GM21526 (cell line): ENCODE results near the gene SPRR4.

ENCODE experiments used
- ATAC-seq: cut with Tn5 transposase; IDR thresholded peaks from one replicate; pipeline ENCODE4 v1.9.1; 2021; ENCODE audit warnings: moderate library complexity; ENCODE audit not compliant: unreplicated experiment, low FRiP score

Gene SPRR4

DNA sequence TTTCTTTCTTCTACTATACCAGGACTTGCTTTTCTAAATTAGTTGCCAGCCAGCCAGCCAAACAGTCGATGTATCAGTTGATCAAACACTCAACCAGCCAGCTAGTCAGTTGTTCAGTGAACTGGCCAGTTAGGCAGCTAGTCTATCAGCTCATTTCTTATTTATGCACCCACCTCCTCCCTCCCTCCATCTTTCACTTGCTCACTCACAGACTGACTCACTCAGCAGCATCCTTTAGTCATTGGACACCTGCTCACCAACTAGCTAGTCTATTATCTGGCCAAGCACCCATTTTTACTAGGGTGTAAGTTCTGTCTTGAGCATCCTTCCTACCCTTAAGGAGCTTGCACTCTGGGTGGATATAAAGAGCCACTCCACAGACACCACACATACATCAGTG is 5.9 kb upstream of the SPRR4 start:
- ATAC-seq: no peak

DNA sequence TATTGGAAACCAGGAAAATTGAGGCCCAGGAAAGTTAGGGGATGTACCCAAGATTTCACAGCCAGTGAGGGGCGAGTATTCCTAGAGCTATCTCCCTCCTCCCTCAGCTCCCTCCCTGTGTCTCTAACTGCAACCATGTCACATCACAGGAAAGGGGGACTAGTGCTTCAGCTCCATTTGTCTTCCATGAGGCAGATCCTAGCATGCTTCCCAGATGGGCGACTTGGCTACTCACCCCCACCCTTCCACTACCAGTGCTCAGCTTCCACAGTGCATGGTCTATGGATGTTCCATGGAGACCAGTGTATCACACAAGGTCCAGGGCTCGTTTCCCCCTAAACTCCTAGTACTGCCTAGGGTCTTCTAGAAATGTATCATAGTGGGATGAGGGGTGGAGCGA is 4.6 kb upstream of the SPRR4 start:
- ATAC-seq: no peak

DNA sequence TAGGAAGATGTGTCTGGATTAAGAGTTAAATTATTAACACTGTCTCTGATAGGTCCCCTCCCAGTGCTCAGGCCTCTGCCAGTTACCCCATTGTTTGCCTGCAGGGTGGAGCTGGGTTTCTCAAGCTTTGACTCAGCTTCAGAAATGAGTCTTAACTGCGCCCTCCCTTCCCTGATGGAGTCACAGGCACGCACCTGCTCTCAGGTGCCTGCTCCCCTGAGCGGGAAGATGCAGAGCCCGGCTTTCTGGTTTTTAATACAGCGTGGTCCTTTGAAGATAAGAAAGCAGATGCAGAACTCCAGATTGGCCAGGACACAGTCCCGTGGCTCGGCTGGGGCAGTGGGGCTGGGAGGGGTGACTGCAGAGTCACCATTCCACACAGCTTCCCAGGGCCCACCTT is 3.2 kb upstream of the SPRR4 start:
- no peak for ATAC-seq

DNA sequence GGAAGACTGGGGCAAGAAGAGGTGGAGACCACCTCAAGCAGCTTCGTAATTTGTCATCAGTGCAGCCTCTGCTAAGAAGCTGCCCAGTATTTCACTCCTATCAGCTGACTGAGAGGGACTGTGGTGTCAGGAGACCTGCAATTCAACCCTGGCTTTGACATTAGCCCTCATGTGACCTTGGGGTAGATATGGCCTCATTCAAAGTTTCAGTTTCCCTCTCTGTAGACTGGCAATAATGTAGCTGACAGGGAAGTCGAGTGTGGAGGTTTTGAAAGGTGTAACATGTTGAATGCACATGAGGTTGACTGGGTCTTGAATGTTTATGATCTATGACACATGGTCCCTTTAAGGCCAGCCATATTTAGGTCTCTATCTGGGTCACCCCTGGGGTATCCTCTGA is 2.2 kb upstream of the SPRR4 start:
- ATAC-seq: peak; percentile 91

DNA sequence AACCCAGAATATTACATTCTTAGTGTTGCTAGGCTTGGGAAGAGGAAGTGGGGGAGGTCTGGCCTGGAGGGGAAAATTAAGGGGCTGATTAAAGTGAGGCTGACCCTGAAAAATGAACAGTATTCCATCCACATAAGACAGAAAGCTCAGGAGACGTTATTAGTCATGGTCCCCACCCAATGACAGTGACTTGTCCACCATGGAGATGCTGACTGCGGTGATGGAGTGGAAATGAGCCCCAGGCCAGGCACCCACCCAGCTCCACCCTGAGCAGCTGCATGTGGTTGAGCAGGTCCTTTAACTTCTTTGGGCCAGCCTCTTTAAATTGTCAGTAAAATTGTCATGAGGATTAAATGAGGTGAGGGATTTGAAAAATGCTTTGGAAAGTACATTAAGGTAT is 1.4 kb upstream of the SPRR4 start:
- ATAC-seq: no peak

DNA sequence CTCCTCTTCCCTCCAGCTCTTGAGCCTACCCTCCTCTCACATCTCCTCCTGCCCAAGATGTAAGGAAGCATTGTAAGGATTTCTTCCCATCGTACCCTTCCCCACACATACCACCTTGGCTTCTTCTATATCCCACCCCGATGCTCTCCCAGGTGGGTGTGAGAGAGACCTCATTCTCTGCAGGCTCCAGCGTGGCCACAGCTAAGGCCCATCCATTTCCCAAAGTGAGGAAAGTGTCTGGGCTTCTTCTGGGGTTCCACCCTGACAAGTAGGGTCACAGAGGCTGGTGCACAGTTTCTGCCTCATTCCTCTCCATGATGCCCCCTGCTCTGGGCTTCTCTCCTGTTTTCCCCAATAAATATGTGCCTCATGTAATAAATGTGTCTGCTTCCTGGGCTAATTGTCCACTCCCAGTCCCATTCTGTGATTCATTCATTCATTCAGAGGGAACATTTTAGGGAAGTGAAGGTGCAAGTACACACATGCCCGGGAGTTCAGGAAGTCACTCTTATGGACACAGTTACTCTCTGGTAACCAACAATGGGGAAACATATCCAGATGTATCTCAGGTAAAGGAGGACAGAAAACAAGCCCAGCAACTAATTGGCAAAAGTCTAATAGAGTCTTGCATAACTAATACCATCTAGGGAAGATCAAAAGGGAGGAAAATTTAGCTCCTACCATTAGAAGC is 1.9 kb downstream of the SPRR4 start:
- ATAC-seq: no peak

DNA sequence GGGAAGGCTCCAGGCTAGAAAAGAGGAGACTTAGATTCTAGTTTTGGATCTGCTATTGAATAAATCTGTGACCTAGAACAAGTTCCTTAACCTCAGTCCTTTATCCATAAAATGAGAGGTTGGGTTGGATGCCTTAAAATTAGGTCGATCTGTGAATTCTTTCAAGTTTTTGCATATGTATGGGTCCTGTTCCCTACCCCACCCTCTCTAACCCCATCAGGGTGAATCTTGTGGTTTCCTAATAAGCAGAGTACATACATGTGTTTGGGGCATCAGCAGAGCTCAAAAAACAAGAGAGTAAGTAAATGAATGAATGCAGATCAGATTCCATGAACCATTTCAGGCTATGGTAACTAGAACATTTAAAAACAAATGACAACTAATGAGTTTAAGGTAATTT is 6.2 kb downstream of the SPRR4 start:
- ATAC-seq: no peak

DNA sequence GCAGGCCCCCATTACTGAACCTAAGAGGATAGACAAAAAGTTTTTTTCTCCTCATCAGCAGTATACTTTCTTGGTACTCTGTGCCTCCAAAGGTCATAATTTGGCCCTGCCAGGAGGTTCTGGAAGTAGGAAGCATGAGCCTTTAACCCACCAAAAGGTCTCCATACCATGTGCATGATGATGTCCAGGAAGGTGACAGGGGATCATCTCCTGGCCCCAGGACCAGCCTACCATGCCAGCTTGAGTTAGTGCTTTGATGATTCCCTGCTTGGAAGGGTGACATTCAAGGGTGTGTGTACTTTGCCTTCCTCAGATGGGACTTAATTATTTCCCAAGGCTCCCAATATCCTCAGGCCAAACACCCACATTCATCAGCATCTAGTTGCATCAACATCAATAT is 7.2 kb downstream of the SPRR4 start:
- no peak for ATAC-seq

DNA sequence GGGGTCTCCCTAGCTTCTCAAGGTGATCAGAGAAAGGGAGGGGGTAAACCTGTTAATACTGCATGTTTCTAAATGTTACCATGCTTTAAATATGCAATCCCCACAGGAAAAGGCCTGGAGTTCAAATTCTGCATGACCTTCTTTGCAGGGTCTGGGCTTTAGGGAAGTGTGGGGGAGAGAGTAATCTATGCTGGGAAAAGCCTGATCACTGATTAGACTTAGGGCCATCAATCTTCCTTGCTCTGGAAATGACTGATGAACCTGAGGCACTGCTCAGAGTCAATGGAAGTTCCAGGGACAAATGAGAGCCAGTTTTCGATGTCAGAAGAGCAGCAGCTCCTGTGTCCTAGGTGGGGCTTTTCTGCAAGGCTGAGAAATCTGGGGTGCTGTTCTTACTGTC is 10.2 kb downstream of the SPRR4 start:
- ATAC-seq: no peak

DNA sequence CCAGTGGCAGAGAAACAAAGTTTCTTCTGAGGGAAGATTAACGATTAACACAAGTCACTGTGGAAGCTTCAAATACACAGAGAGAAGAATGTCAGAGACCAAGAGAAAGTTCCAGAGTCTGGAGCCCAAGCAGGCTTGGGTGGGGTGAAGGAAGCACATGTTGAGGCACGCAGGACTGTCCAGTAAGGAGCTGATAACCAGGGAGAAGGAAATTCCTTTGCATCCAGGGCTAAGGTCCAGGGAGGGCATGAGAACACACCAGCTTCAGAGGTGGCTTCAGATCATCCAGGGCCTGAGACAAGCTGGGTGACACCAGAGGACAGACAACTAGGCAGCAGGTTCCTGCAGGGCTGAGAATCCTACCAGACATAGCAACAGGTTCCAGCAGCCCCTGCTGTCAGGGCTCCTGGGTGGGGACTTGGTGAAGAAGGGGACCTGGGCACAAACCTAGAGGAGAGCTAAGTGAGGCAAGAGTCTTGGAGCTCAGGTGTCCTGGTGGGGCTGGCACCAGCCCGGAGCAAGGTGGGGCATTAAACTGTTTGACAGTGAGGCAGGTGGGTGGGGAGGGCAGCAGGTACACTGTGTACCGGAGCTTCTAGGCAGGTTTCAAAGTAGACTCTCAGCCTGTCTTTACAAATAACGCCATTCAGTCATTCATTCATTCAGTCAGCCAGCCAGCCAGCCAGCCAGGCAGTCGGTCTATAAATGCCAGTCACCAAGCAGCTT is 10.9 kb downstream of the SPRR4 start:
- no peak for ATAC-seq

DNA sequence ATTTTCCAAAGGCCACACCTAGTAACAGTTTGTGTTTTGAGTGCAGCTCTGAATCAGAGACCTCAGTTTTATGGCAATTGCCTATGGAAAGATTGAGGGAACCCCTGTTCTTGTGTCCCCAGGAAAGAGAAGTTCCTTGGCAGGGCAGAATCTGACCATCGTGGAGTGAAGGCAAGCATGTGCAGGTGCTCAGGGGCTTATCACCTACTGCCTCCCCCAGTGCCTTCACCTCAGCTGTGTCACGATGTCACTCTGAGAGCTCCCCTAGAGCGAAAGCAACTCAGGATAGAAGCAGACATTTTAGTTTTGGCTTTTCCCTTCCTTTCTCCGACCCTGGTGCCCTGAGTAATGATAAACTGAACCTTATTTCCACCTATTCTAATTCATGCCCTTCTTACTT is 11.6 kb downstream of the SPRR4 start:
- ATAC-seq: no peak

DNA sequence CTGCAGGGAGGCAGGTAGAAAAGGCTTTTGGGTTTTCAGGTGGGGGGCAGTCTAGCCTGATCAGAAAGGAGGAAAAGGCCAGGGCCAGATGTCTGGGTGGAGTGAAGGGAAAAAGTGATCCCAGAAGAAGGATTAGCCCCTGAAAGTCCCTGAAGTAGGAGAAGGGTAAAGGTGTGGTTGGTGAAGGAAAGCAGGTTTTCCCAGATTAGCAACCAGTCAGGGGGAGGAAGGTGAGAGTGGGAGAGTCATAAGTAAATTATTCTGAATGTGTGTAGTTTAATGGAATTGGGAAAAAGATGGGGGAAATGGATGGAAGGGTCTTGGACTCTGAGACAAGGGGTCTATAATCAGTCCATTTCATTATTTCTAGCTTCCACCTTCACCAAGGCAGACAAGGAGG is 12.8 kb downstream of the SPRR4 start:
- no peak for ATAC-seq

DNA sequence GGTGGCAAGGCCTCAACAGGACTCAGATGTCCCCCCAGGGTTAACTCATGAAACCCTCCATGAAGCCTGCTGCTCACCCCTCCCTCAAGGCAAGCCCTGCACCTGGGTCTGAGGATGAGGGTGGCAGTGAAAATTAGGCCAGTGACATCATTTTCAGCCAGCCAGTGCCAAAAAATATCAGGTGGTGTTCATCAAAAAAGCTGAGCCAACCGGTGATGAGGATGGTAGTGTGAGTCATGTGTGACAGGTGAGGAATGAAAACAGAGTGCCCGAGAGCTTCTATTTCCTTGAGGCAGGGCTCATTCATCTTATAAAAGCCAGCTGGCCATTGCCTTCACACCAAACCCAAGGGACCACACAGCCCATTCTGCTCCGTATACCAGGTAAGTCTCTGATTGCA is 13.3 kb downstream of the SPRR4 start, which contains the start of gene SPRR1A:
TSS of gene SPRR1A (plus strand) at position 339 of the 400 bp plus-strand sequence. CDS start 1,150 bp downstream, outside the sequence.
- no peak for ATAC-seq

DNA sequence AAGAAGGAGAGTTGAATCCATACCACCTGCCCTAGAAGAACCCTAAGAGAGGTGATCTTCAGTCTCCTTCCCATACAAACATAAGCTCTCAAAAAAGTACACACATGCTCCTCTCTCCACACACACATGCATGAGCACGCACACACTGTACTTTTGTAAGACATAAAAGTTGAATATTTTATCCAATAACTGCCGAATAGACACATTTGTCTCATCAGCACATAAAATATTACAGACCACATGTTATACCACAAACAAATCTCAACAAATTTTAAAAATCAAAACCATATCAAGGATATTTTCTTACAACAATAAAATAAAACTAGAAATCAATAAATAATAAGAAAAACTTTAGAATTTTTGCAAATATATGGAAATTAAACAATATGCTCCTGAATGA is 16.1 kb downstream of the SPRR4 start:
- ATAC-seq: no peak

DNA sequence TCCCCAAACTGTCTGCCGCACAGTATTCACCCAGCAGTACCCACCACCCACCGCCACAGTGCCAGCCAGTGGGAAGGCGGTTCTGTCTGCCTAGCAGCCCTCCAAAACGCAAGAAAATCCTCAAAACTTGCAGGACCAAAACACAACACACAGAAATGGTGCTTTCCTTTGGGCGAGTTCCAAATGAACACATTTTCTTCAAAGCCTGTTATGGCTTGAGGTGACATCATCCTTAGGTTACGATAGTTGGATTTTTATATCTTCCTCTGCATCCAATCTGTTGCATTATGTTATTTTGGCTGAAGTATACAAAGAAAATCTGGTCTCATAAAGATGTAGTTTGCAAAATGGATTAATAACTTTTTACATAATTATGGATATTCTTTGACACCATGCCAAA is 22.7 kb downstream of the SPRR4 start:
- ATAC-seq: no peak

DNA sequence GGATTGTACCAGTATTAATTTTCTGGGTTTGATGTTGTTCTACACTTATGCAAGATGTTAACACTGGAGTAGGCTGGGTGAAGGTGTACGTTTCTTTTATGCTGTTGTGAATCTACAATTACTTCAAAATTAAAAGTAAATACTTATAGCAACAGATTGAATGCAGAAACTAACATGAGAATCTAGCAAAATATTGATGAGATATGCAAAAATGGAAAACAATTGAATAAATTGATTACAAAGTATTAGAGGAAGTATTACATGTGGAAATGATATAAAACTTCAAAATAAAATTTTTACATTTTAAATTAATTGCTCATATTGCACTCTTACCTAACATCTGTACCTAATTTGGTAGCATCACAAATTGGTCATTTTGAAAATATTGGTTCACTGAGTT is 25.4 kb downstream of the SPRR4 start:
- no peak for ATAC-seq

DNA sequence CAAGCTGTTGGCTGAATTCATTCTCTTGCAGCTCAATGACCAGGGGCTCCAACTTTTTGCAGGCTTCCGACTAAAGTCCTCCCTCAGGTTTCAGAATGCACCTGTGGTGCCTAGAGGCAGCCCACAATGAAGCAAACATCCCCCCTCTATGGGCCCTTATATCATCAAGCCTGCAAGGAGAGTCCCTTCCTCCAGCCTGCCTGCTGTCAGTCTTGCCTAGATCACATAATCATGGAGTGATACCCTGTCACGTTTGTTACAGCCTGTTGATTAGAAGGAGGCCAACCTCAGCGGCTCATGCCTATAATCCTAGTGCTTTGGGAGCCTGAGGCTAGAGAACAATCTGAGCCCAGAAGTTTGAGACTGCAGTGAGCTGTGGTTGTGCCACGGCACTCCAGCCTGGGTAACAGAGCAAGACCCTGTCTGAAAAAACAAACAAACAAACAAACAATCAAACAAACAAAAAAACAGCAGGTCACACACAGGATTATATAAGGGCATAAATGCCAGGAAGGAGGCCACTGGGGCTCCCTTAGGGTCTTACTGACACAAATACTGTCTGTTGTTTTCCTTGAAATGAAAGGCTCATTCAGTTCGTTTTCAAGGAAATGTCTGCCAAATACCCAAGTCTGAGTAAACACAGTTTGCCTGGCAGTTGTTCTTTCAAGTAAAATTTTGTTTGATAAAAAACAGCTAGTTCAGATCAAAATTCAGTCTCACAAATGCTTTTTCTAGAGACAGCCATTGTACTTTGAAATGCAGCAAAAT is 26.4 kb downstream of the SPRR4 start:
- ATAC-seq: no peak

DNA sequence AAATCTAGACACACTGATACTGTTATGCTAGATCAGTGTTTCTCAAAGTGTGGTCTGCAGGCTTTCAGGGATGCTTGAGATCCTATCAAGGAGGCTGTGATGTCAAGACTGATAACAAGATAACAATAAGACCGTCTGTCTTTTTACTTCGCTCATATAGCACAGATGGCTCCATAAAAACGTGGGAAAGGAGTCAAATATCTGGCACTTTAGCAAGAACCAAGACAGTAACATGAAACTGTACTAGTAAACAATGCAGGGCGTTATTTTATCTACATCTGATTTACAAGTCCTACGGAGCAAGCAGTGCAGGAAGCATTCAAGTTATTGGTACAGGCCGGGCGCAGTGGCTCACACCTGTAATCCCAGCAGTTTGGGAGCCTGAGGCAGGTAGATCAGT is 27.5 kb downstream of the SPRR4 start:
- no peak for ATAC-seq

DNA sequence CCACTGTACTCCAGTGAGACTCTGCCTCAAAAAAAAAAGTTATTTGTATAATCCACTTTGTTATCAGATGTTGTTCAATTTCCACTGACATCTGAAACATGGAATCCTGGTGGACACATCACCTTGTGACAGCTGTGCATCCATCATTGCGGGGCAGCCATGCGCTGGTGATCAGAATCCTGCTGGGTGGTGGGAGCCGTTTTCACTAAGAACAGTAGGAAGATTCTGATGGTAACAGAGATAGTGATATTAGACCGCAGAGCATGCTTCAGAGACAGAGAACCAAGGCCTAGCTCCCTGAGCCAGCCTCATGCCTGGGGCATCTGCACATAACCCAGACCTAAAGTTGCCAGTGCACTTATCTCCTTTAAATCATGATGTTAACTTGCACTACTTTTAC is 28.0 kb downstream of the SPRR4 start:
- no peak for ATAC-seq

DNA sequence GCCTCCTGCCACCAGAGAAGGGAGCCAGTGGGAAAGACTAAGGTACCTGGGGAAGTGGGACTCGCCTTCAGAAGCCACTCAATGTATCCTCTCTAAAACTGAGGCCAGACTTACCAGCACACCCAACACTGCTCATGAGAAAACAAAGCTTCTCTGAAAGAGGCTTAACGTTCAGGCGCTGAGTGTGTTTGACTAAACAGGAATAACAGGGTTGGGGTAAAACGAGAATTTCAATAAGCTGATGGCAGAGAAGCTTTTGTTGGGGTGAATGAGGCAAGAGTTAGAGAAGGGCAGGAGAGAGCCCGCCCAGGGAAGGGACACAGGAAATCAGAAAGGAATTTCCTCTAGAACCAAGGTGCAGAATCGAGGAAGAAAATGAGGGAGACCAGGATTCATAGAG is 29.4 kb downstream of the SPRR4 start:
- no peak for ATAC-seq

DNA sequence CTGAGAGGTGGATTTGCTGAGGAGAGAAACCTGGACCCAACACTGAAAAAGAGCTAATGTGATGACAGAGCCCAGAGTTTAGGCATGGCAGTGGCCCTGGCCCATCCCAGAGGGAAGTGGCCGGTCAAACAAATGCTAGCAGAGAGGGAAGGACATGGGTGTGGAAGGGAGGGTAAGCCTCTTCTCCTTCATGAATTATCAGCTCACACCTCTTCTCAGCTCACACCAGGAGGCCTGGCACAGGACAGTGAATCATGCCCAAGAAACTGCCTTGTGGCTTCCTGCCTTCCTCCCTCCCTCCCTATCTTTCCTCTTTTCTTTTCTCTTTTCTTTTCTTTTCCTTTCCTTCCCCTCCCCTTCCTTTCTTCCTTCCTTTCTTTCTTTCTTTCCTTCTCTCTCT is 29.8 kb downstream of the SPRR4 start:
- ATAC-seq: no peak

DNA sequence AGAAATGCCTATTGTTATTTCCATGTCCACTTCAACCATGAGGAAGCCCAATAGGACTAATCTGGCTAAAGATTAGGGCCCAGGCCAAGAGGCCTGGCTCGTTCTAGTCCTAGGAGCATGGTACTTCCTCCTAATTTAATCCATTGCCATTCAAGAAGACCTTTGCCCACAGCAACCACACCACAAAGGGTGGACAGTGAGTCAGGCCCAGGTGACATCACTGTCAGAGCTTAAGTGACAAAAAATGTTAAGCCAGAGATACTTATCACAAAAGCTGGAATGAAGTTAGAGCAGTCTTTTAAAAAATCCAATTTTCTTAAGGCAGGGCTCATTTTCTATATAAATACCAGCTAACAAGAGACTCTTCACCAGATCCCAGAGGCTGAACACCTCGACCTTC is 30.9 kb downstream of the SPRR4 start, which contains the start of gene SPRR3:
TSS of gene SPRR3 (plus strand) at position 368 of the 400 bp plus-strand sequence. CDS start 1,272 bp downstream, outside the sequence.
- ATAC-seq: no peak
